ENCODE data around the gene UBE2L5. TPM values are rescaled to one million over a fixed set of nuclear protein-coding genes. Genes with fewer than 3 reads are reported as not detected.
A peak's percentile ranks its signal among the peaks of the same experiment; 100 is the strongest.

The UBE2L5 gene
- total and polyA plus RNA-seq, 11 donors = 0.32 TPM; not detected in 10

GRCh38 chr13:30404207-30404606 lies 18.1 kb upstream of the UBE2L5 start:
- intact Hi-C loops (cut with DNase I) = loop anchor here in 2 of 10 donors (10.0 kb wide), 3 partner anchors 89 to 171 kb away; partner anchors contain the start of gene KATNAL1 (in 1 of the 2)
- WGBS, 4 donors = 77 to 90% (median 89%) methylated on average over 5 of the region's 5 CpGs
- H3K4me1 ChIP-seq = peaks cover 0 to 16% (median 8%) of the 10 kb centered on the region in 12 donors
- no peaks in the 10 kb centered on the region for H3K27me3 ChIP-seq
- no peak for ATAC-seq
- TF ChIP-seq POLR2A (IDR thresholded peaks at IDR 0.05) (no peak), CTCF (IDR thresholded peaks at IDR 0.05) (no peak)
- H3K9me3 ChIP-seq = no peaks in the 10 kb centered on the region
- H3K4me3 ChIP-seq = no peak overlapping the region
- H3K36me3 ChIP-seq = no peaks in the 10 kb centered on the region
- DNase-seq = no peak
- no peak overlapping the region for H3K27ac ChIP-seq

DNA sequence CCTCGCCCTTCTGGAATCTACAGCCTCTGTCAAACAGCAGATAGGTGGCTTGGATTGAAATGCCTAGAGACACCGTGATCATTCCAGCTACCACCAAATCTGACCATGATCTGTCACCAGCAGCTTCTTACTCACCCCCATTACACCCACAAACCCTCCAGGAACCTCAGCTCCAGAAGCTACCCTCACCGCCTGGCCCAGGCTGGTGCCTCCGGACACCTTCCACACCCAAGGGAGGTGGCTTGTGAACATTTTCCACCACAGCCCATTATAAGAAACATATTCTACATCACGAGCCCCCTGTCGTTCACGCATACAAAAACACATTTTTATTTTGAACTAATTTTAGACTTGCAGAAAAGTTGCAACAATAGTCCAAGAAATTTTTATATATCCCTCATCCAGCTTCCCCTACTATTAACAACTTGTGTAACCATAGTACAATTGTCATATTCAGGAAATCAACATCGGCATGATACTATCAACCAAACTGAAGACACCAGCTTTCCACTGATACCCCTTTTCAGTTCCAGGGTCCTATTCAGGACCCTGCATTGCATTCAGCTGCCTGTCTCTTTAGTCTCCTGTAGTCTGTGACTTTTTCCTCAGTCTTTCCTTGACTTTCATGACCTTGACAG lies 15.4 kb upstream of the UBE2L5 start:
- H3K4me3 ChIP-seq = no peak overlapping the region
- H3K36me3 ChIP-seq = no peaks in the 10 kb centered on the region
- DNase-seq = no peak
- no peak for TF ChIP-seq CTCF (IDR thresholded peaks at IDR 0.05)
- no peak overlapping the region for H3K27ac ChIP-seq
- 92 to 95% (median 95%) methylated on average over 8 of the region's 8 CpGs for WGBS, 4 donors
- no peak for ATAC-seq
- no peaks in the 10 kb centered on the region for H3K9me3 ChIP-seq
- H3K27me3 ChIP-seq = no peaks in the 10 kb centered on the region
- peaks cover 0 to 22% (median 8%) of the 10 kb centered on the region in 12 donors for H3K4me1 ChIP-seq
- intact Hi-C loops (cut with DNase I) = loop anchor here in 8 of 10 donors (5.0 to 10.0 kb wide), 11 partner anchors 35 to 395 kb away; partner anchors contain the start of genes USPL1 (in 2 of the 8), HMGB1 (in 1 of the 8) and KATNAL1 (in 1 of the 8)

- peak; percentile 92 to 97 (median 95) for DNase-seq
- 14 to 31% (median 17%) methylated on average over 27 to 51 of the region's 51 CpGs for WGBS, 4 donors
- TF ChIP-seq POLR2A (IDR thresholded peaks at IDR 0.05) = no peak
- TF ChIP-seq CTCF (IDR thresholded peaks at IDR 0.05) = peak; percentile 73 to 96 (median 81)
- Histone ChIP-seq H3K36me3 (no peaks in the 10 kb centered on the region), H3K4me1 (peaks cover 0 to 22% (median 8%) of the 10 kb centered on the region in 12 donors), H3K27ac (peak overlapping the region; percentile 55 to 92 (median 80)), H3K27me3 (no peaks in the 10 kb centered on the region), H3K9me3 (no peaks in the 10 kb centered on the region), H3K4me3 (peak overlapping the region in 11 of 12 donors; percentile 12 to 60 (median 49))
- intact Hi-C loops (cut with DNase I) = loop anchor here in 8 of 10 donors (1.0 to 10.0 kb wide), 15 partner anchors 34 to 394 kb away; partner anchors contain the start of genes USPL1 (in 3 of the 8), HMGB1 (in 1 of the 8) and KATNAL1 (in 1 of the 8)
- ATAC-seq = peak; percentile 93 to 98 (median 97)
Observed at GRCh38 chr13:30408319-30409101, 13.8 kb upstream of the UBE2L5 start.

All from heart left ventricle (tissue), 16 donors.